Measurements from ENCODE around the gene DCDC2C.
"Not testable (repeated sequence)": the region's sequence is repeated elsewhere in the genome, so short reads cannot be mapped to it uniquely, and the experiment has no call there.

Gene DCDC2C

GRCh38 chr2:3703236-3703756 is at the start of gene DCDC2C:
DCDC2C (plus strand) TSS chr2:3703575; CDS start chr2:3703752, 177 bp downstream.
- no peak for DNase-seq

GRCh38 chr2:3654011-3654410 is 49.4 kb upstream of the DCDC2C start:
- DNase-seq: no peak

GRCh38 chr2:3654531-3655225 is 48.7 kb upstream of the DCDC2C start:
- DNase-seq: no peak

GRCh38 chr2:3655871-3656761 is 47.3 kb upstream of the DCDC2C start:
- no peak for DNase-seq

- peak in 1 of 2 donors; percentile 29 for DNase-seq
These were observed 46.3 kb upstream of the DCDC2C start for GRCh38 chr2:3656762-3657721.

GRCh38 chr2:3657881-3658280 is 45.5 kb upstream of the DCDC2C start, which contains the start of gene ALLC:
ALLC (plus strand) TSS chr2:3658200; CDS start chr2:3671158, 12,958 bp downstream.
- DNase-seq: no peak

- DNase-seq: no peak
These were observed 43.6 kb upstream of the DCDC2C start for GRCh38 chr2:3659447-3660432.

GRCh38 chr2:3660640-3661039 is 42.7 kb upstream of the DCDC2C start:
- not testable (repeated sequence) for DNase-seq

GRCh38 chr2:3661149-3661660 is 42.2 kb upstream of the DCDC2C start:
- DNase-seq: no peak

GRCh38 chr2:3662239-3662638 is 41.1 kb upstream of the DCDC2C start:
- no peak for DNase-seq

GRCh38 chr2:3664118-3664517 is 39.3 kb upstream of the DCDC2C start:
- no peak for DNase-seq

- DNase-seq: no peak
These were observed 38.5 kb upstream of the DCDC2C start for GRCh38 chr2:3664925-3665324.

GRCh38 chr2:3665886-3666612 is 37.3 kb upstream of the DCDC2C start:
- DNase-seq: no peak

GRCh38 chr2:3666613-3666975 is 36.8 kb upstream of the DCDC2C start:
- DNase-seq: no peak

- no peak for DNase-seq
These were observed 36.2 kb upstream of the DCDC2C start for GRCh38 chr2:3667151-3667631.

GRCh38 chr2:3669656-3670055 is 33.7 kb upstream of the DCDC2C start:
- no peak for DNase-seq

- no peak for DNase-seq
These were observed 33.0 kb upstream of the DCDC2C start for GRCh38 chr2:3670376-3670775.

GRCh38 chr2:3670941-3671340 is 32.4 kb upstream of the DCDC2C start:
- no peak for DNase-seq

- no peak for DNase-seq
These were observed 30.3 kb upstream of the DCDC2C start for GRCh38 chr2:3672861-3673678.

All from hippocampal formation (tissue), 2 donors.